Epithelial cell of proximal tubule (primary cell): ENCODE results near the gene STIP1. TPM values are rescaled to one million over a fixed set of nuclear protein-coding genes. Genes with fewer than 3 reads are reported as not detected.
"Not testable (repeated sequence)": the region's sequence is repeated elsewhere in the genome, so short reads cannot be mapped to it uniquely, and the experiment has no call there.

Experiments used
- DNase-seq: peaks from one replicate; pipeline ENCODE4 v3.0.0-alpha.2; 2011; ENCODE audit warnings: low read depth
- H3K4me3 ChIP-seq: 2 replicates; pipeline ENCODE4 v1.5.1; 2011; ENCODE audit warnings: low read depth, mild to moderate bottlenecking, low read length
- total RNA-seq: library from RNA; depleted of rRNA; stranded (reverse); fragments of >200 nt; gene quantifications from 2 replicates; pipeline ENCODE4 v1.2.3, GENCODE V29; 2015
- TF ChIP-seq, protein P1 (sequence below): conservative IDR thresholded peaks from 2 replicates; pipeline ENCODE4 v1.5.1; 2012; ENCODE audit warnings: low read depth, mild to moderate bottlenecking, low read length

Gene STIP1
- total RNA-seq, 1 donor from 2014 or later, result 275 TPM

GRCh38 chr11:64245401-64245796, 59.4 kb downstream of the STIP1 start:
- DNase-seq, result no peak
- TF ChIP-seq, protein P1, sequence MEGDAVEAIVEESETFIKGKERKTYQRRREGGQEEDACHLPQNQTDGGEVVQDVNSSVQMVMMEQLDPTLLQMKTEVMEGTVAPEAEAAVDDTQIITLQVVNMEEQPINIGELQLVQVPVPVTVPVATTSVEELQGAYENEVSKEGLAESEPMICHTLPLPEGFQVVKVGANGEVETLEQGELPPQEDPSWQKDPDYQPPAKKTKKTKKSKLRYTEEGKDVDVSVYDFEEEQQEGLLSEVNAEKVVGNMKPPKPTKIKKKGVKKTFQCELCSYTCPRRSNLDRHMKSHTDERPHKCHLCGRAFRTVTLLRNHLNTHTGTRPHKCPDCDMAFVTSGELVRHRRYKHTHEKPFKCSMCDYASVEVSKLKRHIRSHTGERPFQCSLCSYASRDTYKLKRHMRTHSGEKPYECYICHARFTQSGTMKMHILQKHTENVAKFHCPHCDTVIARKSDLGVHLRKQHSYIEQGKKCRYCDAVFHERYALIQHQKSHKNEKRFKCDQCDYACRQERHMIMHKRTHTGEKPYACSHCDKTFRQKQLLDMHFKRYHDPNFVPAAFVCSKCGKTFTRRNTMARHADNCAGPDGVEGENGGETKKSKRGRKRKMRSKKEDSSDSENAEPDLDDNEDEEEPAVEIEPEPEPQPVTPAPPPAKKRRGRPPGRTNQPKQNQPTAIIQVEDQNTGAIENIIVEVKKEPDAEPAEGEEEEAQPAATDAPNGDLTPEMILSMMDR, result no peak

DNA sequence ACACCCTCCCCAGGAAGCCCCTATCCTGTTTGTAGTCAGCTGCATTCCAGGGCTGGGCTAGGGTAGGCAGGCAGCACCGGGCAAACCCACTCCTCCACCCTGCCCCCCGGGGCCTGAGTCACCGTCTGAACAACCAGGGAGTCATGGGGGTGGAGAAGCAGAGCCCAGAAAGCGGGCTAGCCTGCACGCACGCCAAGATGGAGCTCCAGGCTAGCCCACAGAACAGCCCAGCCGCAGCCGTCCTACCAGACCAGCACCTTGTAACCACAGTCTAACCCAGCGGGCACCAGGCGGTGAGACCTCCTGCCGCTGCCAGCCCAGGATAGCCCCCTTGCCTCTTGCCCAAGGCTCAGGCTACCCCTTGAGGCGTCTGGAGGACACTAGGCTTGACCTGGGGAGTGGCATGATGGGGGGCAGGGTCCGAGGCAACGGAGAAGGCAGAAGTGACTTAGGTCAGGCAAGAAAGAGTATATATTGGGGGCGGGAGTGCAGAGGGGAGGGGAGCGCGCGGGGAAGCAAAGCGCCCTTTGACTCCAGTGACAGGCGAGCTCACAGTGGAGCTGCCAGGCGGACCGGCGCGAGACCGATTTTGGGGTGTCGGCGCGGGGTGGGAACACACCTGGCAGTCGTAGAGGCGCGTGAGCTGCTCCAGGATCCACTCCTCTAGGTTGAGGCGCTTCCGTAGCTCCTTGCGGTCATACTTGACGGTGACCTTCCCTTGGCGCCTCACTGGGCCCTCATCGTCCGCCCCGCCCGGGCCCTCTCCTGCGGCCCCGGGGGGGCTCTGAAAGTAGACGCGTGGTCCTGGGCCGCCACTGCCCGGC, 60.0 kb downstream of the STIP1 start:
- peak overlapping the region; percentile 95 for H3K4me3 ChIP-seq
- TF ChIP-seq, protein P1, result no peak
- no peak for DNase-seq

More at GRCh38 chr11:64245401-64245796, 59.4 kb downstream of the STIP1 start:
- H3K4me3 ChIP-seq, result peak overlapping the region; percentile 95

DNA sequence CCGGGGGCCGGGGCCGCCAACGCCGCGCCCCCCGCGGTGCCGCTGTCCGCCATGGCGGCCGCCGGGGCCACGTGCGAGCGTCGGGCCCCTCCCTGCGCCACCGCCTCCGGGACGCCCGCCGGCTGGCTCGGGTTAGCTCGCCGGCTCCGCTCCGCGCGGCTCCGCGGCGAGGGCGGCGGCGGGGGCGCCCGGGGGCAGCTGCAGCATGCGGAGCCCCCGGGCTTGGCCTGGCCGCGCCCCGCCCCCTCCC, 60.6 kb downstream of the STIP1 start:
- not testable (repeated sequence) for DNase-seq
- H3K4me3 ChIP-seq, result peak overlapping the region; percentile 95

DNA sequence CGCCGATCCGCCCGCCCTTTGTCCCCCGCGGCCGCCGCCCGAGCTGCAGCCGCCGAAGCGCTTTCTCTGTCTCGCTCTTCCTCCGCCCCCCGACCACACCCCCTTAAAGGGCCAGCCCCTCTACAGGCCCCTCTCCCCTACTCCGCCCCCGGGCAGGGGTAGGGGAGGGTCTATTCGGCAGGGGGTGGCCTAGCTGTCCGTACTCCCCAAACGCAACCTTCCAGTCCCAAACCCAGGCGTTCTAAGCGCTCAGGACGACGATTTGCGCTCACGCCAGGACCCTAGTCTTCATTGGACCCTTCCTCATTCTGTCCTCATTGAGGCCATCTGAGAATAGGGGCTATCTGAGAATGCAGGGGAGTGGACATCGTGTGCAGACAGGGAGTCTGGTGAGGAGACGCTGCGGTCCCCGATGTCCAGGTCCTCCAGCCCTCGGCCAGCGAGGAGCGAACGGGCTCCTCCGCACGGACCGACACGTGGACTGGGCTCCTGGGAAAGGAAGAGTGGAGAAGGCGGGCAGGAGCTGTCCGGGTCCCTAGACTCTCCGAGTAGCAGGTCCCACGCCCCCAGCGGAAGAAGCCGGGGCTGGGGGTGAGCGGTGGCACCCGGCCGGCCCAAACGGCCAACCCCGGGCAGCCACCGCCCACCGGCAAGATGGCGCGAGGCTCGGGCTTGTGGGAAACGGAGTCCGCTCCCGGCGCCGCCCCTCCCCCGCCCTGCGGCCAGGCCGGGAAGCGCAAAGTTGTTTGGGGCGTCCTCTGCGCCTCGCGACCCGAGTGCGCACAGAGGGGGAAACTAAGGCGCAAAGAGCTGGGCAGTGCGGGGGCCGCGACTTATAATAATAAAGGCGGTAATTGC, 61.1 kb downstream of the STIP1 start, which contains the start of gene PPP1R14B:
TSS of gene PPP1R14B (minus strand) at position 73 of the 858 bp plus-strand sequence. CDS start 270 bp downstream, outside the sequence.
- peak within 1 kb of the TSS; percentile 95 for H3K4me3 ChIP-seq
- no peak for DNase-seq
- TF ChIP-seq, protein P1, result no peak

DNA sequence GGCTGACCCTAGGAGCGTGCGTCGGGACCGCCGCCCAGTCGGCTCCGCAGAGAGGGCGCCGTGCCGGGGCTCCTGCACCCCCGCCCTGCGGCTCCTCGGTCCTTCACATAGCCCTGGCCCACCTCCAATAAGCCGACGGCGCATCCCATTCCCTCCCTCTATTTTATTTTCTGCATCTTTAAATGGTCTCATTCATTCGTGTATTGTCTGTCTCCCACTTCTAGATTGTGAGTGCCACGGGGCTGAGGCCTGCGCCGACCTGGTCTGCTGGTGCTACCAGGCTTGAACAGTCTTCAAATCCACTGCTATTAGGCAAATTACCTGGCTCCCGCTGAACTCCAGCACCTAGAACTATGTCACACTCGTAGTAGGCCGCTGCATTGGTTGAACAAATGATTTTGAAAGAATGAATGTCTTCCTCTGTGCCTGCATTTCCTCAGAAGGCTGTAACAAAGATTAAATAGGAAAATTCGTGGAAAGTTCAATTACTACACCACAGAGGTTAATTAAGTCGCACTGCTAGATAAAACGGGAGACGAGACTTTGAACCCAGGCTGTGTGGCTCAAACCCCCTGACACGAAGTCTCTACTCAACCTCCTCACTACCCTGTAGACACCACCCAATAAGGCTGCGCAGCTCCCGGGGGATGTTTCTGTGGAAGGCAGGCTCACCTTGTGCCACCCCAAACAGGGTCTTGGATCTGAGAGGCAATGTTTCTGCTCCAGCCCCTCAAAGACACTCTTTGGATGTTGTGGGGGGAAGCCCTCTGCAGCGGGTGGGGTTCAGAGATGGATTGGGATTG, 62.0 kb downstream of the STIP1 start:
- peak overlapping the region; percentile 90 for H3K4me3 ChIP-seq
- TF ChIP-seq, protein P1, result no peak

GRCh38 chr11:64248578-64248977, 62.6 kb downstream of the STIP1 start:
- TF ChIP-seq, protein P1, result no peak
- no peak overlapping the region for H3K4me3 ChIP-seq

More for the DNA sequence above, 62.0 kb downstream of the STIP1 start:
- no peak for DNase-seq

DNA sequence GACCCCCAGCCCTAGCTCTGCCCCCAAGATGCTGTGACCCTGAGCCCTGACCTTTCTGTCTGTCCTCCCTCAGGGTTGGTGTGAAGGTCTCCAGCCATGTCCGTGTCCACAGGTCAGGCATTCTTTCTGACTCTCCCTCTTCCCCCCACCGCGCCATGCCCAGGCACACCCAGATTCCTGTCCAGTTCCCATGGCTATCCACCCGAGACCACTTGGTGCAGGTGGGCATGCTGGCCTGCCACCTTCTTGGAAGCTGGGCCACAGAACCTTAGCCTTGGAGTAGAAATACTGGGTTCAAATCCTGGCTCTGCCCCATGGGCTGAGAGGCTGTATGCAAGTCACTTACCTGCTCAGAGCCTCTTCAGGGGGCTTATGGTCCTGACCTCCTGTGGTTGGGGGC, 63.1 kb downstream of the STIP1 start:
- TF ChIP-seq, protein P1, result no peak
- H3K4me3 ChIP-seq, result no peak overlapping the region

More at GRCh38 chr11:64248578-64248977, 62.6 kb downstream of the STIP1 start:
- no peak for DNase-seq

More for the DNA sequence above, 63.1 kb downstream of the STIP1 start:
- DNase-seq, result no peak
